Hepatic stellate cell (primary cell): ENCODE measurements around the gene UFD1.

Source experiments
- DNase-seq: peaks from one replicate; pipeline ENCODE4 v3.0.0; 2011; ENCODE audit warnings: low spot score

Gene UFD1

GRCh38 chr22:19470010-19470409, 9.0 kb downstream of the UFD1 start:
- DNase-seq, result no peak

GRCh38 chr22:19469421-19469820, 9.6 kb downstream of the UFD1 start:
- no peak for DNase-seq

- no peak for DNase-seq
Measured at GRCh38 chr22:19467912-19468311, 11.1 kb downstream of the UFD1 start.

GRCh38 chr22:19466848-19467752, 11.9 kb downstream of the UFD1 start:
- no peak for DNase-seq

GRCh38 chr22:19466126-19466716, 12.8 kb downstream of the UFD1 start:
- no peak for DNase-seq

GRCh38 chr22:19464975-19465374, 14.0 kb downstream of the UFD1 start:
- no peak for DNase-seq

GRCh38 chr22:19464546-19464945, 14.4 kb downstream of the UFD1 start:
- DNase-seq, result no peak

GRCh38 chr22:19463491-19464469, 15.2 kb downstream of the UFD1 start:
- no peak for DNase-seq

GRCh38 chr22:19463008-19463407, 16.0 kb downstream of the UFD1 start:
- DNase-seq, result no peak

GRCh38 chr22:19461506-19461905, 17.5 kb downstream of the UFD1 start:
- DNase-seq, result no peak

GRCh38 chr22:19460036-19460435, 19.0 kb downstream of the UFD1 start:
- DNase-seq, result no peak

- DNase-seq, result no peak
Measured at GRCh38 chr22:19457828-19458428, 21.1 kb downstream of the UFD1 start.

GRCh38 chr22:19456541-19456940, 22.5 kb downstream of the UFD1 start:
- DNase-seq, result no peak

- no peak for DNase-seq
Measured at GRCh38 chr22:19455585-19456370, 23.2 kb downstream of the UFD1 start.

GRCh38 chr22:19455033-19455432, 24.0 kb downstream of the UFD1 start:
- no peak for DNase-seq

GRCh38 chr22:19454156-19454555, 24.8 kb downstream of the UFD1 start:
- no peak for DNase-seq

- DNase-seq, result no peak
Measured at GRCh38 chr22:19453718-19454117, 25.3 kb downstream of the UFD1 start.

GRCh38 chr22:19451570-19451969, 27.4 kb downstream of the UFD1 start:
- no peak for DNase-seq

- DNase-seq, result no peak
Measured at GRCh38 chr22:19450363-19451175, 28.4 kb downstream of the UFD1 start.

GRCh38 chr22:19449422-19449767, 29.6 kb downstream of the UFD1 start:
- no peak for DNase-seq
